GM18511 (cell line): ENCODE measurements around the gene CST7.

Experiments used
- ATAC-seq: cut with Tn5 transposase; IDR thresholded peaks from one replicate; pipeline ENCODE4 v1.9.1; 2021; ENCODE audit warnings: mild to moderate bottlenecking, moderate library complexity; ENCODE audit not compliant: unreplicated experiment

Gene CST7

DNA sequence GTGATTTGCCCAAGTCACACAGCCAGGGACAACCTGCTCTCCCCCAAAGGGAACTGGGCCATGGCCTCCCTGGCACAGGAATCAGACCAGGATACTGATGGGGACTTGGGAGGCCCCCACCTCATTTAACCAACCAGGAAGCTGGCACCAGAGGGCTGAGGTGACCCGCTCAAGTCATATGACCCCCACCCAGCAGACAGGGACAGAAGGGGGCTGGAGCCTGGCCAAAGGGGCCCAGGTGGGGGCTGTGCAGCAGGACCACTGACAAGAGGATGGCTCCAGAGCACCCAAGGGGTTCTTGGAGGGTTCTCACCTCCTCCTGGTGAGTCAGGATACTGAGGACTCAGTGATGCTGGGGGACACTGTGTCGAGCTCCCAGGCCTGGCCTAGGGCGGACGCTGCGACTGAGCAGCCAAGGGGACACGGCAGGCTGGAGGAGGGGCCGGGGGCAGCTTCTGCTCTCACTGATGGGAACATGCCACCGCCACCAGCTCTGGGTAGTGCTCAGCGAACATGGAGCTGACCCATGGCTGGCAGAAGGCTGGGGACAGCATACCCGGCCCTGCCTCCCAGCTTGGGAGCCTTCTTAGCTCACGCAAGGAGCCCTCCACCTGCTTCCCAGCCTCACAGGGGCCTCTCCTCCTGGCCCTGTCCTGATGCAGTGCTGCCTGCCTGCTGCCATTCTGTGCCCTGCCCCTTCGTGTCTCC is 1.2 kb downstream of the CST7 start:
- no peak for ATAC-seq

DNA sequence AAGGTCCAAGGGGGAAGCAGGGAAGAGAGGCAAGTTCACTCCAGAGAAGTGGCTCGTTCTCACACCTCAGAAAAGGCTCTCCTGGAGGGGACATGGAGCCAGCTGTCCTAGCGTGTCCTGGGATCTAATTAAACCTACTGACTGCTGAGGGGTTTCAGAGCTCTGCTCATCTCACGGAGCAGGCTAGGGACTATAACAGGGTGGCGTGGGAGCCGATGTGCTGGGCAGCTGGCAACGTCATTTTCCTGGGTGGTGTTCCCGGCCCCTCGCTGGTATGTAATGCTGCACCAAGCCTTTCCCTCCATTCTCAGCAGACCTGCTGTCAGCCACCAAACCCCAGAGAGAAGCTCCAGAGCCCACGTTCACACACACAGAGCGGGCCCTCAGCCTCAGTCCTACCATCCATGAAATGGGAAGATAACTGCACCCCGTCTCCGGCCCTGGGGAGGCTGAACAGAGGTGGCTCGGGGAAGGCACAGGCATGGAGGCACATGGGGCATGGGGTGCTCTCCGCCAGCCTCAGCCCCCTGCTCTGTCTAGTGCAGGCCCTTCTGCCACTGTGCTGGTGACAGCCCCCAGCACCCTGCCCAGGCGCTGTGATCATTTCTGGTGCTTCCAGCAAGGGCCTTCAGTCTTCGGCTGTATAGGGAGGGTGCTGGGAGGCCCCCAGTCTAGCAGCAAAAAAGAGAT is 1.9 kb downstream of the CST7 start:
- no peak for ATAC-seq

GRCh38 chr20:24951536-24952083 is 2.5 kb downstream of the CST7 start:
- no peak for ATAC-seq

DNA sequence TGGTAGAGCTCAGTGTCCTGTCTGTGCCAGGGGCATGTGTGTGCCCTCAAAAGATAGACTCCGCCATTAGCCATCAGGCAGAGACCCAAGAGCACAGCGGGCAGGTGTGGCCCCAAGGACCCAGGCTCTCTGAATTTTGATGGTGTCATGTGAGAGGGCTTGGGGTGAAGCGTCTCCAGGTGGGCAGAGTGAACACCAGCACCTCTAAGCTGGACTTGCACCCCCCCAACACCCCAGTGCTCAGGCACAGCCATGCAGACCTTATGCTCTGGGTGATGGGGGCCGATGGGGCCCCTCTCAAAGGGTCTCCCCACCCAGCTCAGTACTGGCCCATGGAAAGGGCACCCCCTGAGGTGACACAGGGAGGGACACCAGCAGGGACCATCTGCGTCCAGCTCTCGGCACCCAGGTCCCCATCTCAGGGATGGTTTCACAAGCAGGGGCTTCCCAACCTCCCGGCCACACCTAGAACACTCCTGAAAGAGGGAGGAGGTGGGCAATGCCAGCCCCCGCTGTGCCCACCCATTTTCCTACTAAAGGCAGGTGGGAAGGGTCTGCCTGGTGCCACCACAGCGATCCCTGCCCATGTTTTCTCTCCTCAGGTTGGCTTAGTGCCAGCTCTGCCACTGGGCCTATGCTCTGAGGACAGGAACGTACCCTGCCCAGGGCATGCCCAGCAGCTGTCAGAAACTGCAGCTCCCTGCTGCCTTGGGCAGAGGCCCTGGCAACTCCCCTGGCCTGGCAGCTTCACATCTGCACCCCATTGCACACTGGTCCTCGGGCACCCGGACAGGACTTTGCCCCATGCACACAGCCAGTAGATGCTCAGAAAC is 3.5 kb downstream of the CST7 start:
- ATAC-seq, result no peak

GRCh38 chr20:24953209-24953575 is 4.1 kb downstream of the CST7 start:
- ATAC-seq, result no peak

DNA sequence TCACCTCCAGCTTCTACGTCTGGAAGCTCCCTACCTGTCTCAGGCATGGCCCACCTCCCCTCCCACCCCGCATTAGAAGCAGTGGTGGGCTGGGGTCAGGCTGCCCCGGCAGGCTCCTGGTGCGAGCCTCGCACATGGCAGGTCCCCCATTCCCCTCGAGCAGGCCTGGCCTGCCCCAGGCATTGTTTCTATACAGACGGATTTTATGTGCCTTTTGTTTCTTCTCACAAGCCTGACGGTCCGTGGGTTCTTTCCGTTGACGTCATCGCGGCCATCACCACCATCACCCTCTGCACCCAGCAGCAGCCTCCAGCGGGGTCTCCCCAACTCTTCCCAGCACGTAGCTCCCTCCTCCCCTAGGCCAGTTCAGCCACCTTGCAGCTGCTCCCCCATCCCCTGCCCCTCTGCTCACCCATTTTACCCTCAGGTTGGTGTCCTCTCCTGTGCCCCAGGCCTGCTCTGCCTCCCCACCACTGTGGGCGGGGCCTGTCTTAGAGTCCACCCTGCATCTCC is 4.6 kb downstream of the CST7 start:
- ATAC-seq, result no peak

DNA sequence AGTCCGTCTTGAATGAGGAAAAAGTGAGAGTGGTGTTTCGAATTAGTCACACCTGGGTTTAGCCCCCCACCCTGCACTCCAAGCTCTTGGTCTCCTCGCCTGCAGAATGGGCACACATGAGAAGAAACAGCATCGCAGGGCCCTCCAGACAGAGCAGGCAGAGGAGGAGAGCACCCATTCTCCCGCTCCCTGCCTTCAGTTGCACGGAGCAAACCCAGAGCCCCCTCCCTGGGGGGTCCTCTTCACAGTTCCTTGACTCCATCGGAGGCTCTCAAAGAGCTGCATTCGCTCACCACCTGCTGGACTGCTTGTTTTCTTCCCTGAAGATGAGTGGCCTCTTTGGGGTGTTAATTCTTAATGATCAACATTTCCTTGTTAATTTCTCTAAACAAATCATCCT is 5.1 kb downstream of the CST7 start:
- no peak for ATAC-seq

GRCh38 chr20:24954566-24954965 is 5.5 kb downstream of the CST7 start:
- ATAC-seq, result no peak

DNA sequence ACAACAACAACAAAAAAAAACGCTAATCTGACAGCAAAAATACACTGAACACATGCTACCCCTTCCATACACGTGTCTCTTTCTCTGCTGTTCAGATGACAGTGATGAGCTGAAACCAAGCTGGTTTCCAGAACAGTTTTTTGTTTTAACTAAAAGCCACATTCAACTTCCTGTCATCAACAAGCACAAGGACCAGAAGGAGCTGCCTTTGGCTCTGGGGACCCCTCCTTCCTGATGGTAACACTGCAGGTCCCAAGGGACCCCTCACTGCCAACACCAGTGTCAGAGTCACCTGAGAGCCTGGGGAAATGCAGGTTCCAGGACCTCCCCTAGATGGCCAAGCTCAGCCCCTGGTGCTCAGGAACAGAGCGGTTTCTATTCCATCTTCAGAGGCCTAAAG is 6.0 kb downstream of the CST7 start:
- ATAC-seq, result peak; percentile 91

DNA sequence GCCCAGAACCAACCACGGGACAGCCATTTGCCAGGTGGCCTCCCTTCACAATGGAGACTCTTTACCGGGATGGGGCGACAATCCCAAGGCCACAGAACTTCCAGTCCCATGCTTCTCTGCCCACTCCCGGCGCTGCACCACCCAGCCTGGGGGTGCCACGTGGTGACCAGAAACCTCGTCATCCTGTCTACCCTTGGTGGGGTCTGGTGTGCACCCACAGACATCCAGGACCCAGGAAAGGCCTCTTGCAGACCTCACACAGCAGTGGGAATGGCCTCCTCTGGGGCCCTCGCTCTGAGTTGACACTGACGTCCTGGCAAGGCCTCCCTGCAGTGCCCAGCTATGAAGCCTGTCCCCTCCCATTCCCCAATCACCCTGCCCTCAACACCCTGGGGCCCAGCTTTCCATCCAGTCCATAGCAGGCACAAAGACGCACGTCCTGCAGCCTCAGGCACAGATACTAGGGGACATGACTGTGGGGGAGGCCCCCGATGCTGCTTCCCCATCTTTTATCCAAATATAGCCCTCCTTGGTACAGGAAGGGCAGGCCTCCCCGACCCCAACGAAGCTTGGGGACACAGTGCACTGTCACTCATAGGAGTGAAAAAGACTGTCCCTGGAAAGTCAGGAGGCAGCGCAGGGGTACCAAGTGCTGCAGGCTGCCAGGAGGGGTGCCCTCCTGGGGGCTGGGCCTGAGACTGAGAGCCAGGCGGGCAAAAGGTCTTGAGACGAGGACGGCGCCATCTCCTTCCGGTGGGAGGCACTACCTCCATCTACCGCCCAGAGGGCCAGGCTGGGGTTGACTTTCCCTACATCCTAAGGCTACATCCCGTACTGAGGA is 7.2 kb downstream of the CST7 start:
- ATAC-seq, result no peak

DNA sequence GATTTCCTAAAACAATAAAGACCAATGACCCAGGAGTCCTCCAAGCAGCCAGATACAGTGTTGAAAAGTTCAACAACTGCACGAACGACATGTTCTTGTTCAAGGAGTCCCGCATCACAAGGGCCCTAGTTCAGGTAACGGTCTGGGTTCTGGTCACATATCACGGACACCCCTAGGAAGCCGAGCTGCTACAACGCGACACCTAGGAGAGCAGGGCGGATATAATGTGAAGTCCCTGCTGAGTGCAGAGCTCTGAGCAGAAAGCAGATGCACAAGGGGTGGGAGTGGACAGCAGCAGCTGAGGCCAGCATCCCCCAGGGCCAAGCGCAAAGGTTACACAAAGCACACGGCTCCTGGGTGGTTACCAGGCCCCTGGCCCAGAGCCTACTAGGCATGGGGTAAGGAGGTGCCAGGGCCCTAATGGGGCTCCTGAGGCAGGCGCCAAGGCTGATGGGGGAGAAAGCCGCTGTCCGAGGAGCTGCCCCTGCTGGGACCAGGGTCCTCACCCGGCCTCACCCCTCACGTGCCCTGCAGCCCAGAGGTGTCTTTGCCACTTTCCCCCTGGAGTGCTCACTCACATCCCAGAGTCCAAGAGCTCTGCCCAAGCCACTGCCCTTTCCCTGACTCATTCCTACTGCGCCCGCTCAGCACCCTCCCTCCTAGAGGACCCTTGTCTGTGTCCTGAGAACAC is 8.4 kb downstream of the CST7 start:
- no peak for ATAC-seq

DNA sequence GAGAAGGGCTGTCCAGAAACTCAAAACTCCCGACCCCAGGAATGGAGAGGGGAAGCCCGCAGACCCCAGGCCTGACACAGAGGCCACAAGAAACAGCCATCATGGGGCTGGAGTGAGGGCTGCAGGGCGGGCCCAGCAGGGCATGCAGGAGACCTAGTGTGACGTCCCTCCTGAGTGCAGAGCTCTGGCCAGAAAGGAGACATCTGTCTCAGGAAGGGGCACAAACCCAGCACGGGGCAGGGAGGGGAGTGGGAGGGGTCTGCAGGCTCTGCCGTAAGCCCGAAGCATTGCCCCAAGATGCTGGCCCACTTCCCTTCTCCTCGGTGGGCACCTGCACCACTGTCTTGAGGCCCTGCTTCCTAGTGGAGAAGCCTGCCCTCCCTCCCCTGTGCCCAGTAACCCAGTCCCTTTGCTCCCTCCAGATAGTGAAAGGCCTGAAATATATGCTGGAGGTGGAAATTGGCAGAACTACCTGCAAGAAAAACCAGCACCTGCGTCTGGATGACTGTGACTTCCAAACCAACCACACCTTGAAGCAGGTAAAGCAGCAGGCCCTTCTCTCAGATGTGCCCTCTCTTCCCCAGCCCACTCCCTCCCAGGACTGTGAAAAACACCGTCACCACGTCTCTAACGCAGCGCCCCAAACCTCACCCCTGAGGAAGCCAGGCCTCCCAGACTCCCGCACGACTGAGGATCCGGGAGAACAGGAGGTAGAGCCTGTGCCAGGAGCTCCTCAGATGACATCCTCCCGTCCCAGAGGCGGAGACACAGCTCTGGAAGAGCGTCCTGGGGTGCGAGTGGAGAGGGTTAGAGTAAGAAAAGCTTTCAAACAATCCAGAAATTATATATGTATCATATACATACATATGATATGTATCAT is 9.7 kb downstream of the CST7 start:
- no peak for ATAC-seq

DNA sequence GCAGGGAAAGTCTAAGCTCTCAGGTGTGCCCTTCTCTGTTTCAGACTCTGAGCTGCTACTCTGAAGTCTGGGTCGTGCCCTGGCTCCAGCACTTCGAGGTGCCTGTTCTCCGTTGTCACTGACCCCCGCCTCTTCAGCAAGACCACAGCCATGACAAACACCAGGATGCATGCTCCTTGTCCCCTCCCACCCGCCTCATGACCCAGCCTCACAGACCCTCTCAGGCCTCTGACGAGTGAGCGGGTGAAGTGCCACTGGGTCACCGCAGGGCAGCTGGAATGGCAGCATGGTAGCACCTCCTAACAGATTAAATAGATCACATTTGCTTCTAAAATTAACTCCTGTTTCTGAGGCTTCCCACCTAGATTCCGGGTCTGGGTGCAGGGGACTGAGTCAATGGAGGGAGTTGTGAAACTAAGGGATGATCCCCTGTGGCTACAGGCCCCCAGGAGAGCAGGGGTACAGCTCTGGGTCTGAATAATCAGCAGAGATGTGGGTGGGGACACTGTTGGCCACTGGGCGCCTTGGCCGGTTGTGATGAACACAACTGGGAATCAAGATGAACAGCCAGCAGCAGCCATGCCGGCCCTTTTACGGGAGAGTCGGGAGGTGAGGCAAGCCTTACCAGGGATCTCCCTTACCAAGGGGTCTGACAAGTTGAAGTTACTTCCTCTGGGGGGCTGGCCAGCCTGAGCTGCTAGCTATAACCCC is 10.7 kb downstream of the CST7 start:
- no peak for ATAC-seq

DNA sequence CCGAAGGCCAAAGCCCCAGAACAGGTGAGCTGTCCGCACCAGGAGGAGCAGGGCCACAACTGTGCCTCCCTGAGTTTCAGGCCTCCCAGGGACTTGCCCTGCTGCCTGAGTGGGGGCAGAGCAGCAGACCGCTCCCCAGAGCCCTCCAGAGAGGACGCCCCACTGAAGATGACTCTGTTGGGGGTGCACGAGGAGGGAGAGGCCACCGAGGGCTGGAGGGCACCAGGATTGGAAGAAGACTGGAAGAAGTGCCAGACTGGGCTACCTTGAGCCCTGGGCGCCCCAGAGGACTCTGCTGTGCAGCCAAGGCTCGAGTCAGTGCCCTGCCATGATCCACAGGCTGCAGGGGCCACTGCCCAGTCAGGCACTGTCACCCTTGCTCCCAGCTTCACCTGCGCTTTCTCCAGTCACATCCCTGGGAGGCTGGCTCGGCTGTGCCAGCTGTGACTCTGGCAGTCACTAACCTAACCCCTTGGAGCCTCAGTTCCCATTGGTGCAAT is 11.3 kb downstream of the CST7 start:
- ATAC-seq, result no peak

DNA sequence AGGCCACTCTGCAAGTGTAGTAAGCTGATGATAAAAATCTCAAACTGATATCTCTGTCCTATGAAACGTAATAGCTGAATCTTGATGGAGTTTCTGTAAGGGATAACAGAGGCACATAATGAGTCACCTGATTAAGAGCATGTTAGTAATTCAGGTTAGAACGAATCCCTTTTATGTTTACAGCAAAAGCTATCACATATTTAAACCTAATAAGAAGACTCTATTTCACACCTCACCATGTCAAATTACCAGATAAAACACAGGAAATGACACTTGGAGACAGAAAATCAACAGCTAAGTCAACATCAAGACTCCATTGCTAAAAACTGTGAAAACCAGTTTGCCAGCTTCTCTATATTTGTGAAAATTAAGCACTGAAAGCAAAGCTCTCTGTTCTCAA is 11.8 kb downstream of the CST7 start:
- no peak for ATAC-seq

- no peak for ATAC-seq
Measured at GRCh38 chr20:24961384-24962181, 12.5 kb downstream of the CST7 start.

- no peak for ATAC-seq
Measured at GRCh38 chr20:24962182-24962492, 13.1 kb downstream of the CST7 start.

GRCh38 chr20:24962510-24962909 is 13.4 kb downstream of the CST7 start:
- no peak for ATAC-seq
